ENCODE results near the gene ZNF598. TPM values are rescaled to one million over a fixed set of nuclear protein-coding genes. Genes with fewer than 3 reads are reported as not detected.

The ZNF598 gene
- polyA plus RNA-seq, 2 donors = 27.9 to 36.4 TPM

DNA sequence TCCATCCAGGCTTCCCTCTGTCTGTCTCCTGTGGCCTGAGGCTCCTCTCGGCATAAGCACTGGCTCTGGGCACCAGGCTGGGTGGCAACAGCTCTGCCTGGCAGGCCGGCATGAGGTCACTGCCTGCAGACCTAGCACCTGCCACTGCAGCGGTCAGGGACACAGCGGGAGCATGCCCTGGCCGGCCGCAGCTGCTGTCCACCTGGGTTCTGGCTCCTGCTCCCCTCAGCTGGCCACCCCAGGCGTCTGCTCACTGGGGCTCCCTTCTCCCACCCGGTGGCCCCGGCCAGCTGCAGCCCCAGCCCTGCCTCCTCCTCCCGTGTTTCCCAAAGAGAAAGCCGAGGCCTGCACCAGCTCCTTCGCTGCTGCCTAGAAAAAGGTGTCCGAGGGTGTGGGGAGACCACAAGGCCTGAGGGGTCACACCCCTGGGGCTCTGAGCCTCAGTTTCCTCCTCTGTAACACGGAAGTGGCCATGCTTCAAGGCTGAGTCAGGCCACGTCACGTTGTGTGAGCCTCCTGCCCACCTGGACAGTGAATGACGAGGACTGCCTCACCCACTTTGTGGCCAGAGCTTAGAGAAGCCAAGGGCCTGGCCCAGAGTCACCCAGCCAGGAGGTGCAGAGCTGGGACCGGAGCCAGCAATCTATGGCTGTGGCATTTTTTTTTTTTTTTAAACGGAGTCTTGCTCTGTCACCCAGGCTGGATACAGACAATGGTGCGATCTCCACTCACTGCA is 31.3 kb upstream of the ZNF598 start:
- Histone ChIP-seq H3K27ac (ENCODE audit: low read depth in 2 of 2, low read length in 1 of 2) (peak overlapping the region; percentile 82 to 86), H3K4me1 (ENCODE audit: control insufficient read depth in 2 of 2, insufficient read depth in 2 of 2, low read length in 1 of 2) (peaks cover 4 to 39% of the 10 kb centered on the region in 2 donors), H3K27me3 (ENCODE audit: control insufficient read depth in 1 of 2, insufficient read depth in 2 of 2, low read length in 2 of 2) (no peaks in the 10 kb centered on the region), H3K9me3 (ENCODE audit: control insufficient read depth in 2 of 2, insufficient read depth in 1 of 2, low read depth in 1 of 2, low read length in 1 of 2) (no peaks in the 10 kb centered on the region), H3K4me3 (ENCODE audit: low read depth in 1 of 2, low read length in 2 of 2) (no peak overlapping the region), H3K36me3 (ENCODE audit: control insufficient read depth in 2 of 2, insufficient read depth in 2 of 2, low read length in 1 of 2) (peaks cover 0 to 7% of the 10 kb centered on the region in 2 donors)
- WGBS, 2 donors = 76 to 83% methylated on average over 20 of the region's 20 CpGs

DNA sequence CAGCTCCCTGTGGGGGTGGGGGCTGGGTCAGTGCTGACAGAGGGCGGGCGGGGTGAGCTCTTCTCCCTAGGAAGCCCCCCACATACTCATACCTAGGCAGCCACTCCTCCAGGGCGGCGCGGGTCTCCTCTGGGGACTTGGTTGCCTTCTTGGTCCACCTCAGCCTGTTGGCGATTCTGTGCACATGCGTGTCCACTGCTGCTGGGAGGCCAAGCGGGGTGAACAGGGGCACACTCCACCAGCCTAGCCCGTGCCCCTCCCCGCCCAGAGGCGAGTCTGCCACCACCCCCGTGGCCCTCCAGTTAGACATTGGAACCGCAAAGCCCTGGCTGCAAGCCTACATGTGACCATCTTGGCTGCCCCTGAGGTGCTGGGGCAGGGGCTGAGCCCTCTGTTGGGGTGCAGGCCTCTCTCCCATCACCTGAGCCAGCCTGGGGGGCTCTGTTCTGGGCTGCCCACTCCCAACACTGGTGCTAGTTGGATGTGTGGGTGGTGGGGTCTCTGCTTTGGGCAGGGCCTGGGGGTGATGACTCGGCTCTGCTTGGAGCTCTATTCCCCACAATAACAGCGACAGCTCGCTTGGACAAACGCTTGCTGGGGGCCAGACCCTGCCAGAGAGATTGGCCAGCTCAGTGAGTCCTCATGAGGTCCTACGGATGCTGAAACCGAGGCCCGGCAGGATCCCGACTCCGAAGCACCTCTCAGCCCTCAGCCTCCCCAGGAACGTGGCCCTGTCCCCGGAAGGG is 30.6 kb upstream of the ZNF598 start:
- Histone ChIP-seq H3K27me3 (ENCODE audit: control insufficient read depth in 1 of 2, insufficient read depth in 2 of 2, low read length in 2 of 2) (no peaks in the 10 kb centered on the region), H3K9me3 (ENCODE audit: control insufficient read depth in 2 of 2, insufficient read depth in 1 of 2, low read depth in 1 of 2, low read length in 1 of 2) (no peaks in the 10 kb centered on the region), H3K27ac (ENCODE audit: low read depth in 2 of 2, low read length in 1 of 2) (peak overlapping the region; percentile 82 to 86), H3K36me3 (ENCODE audit: control insufficient read depth in 2 of 2, insufficient read depth in 2 of 2, low read length in 1 of 2) (peaks cover 0 to 7% of the 10 kb centered on the region in 2 donors), H3K4me3 (ENCODE audit: low read depth in 1 of 2, low read length in 2 of 2) (no peak overlapping the region), H3K4me1 (ENCODE audit: control insufficient read depth in 2 of 2, insufficient read depth in 2 of 2, low read length in 1 of 2) (peaks cover 7 to 43% of the 10 kb centered on the region in 2 donors)
- 81 to 83% methylated on average over 24 of the region's 24 CpGs for WGBS, 2 donors

DNA sequence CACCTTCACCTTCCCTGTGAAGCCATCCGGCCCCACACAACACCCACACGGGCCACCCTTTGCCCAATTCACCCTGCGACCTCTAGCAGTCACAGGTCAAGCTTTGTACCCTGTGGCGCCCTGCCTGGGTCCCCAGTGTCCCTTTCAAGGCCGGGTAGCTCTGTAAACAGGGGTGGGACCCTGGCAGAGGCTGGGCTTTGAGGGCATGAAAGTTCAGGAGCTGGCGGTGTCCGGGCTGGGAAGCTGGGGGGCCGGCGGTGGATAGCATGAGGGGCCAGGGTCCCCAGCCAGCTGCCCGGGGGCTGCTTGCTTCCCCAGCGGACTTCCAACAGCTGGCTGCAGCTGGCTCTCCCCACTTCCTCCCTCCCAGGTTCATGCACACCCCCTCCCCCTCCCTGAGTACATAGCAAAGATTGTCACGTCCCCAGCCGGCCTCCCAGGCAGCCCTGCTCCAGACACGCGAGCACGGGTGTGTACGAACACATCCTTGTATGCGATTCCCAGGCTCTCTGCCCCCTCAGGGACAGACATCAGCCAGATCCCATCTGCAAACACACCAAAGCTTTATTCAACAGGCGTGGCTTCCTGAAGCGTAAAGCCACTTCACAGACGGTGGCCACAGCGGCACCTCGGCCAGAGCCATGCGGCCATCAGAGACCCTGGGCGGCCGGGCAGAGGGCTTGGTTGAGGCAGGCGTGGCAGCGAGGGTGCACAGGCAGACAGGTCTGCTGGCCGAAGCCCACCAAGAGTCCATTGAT is 29.8 kb upstream of the ZNF598 start:
- Histone ChIP-seq H3K27me3 (ENCODE audit: control insufficient read depth in 1 of 2, insufficient read depth in 2 of 2, low read length in 2 of 2) (no peaks in the 10 kb centered on the region), H3K4me3 (ENCODE audit: low read depth in 1 of 2, low read length in 2 of 2) (no peak overlapping the region), H3K36me3 (ENCODE audit: control insufficient read depth in 2 of 2, insufficient read depth in 2 of 2, low read length in 1 of 2) (peaks cover 0 to 7% of the 10 kb centered on the region in 2 donors), H3K9me3 (ENCODE audit: control insufficient read depth in 2 of 2, insufficient read depth in 1 of 2, low read depth in 1 of 2, low read length in 1 of 2) (no peaks in the 10 kb centered on the region), H3K27ac (ENCODE audit: low read depth in 2 of 2, low read length in 1 of 2) (peak overlapping the region; percentile 82 to 86), H3K4me1 (ENCODE audit: control insufficient read depth in 2 of 2, insufficient read depth in 2 of 2, low read length in 1 of 2) (peaks cover 7 to 46% of the 10 kb centered on the region in 2 donors)
- WGBS, 2 donors = 56 to 57% methylated on average over 29 of the region's 29 CpGs

DNA sequence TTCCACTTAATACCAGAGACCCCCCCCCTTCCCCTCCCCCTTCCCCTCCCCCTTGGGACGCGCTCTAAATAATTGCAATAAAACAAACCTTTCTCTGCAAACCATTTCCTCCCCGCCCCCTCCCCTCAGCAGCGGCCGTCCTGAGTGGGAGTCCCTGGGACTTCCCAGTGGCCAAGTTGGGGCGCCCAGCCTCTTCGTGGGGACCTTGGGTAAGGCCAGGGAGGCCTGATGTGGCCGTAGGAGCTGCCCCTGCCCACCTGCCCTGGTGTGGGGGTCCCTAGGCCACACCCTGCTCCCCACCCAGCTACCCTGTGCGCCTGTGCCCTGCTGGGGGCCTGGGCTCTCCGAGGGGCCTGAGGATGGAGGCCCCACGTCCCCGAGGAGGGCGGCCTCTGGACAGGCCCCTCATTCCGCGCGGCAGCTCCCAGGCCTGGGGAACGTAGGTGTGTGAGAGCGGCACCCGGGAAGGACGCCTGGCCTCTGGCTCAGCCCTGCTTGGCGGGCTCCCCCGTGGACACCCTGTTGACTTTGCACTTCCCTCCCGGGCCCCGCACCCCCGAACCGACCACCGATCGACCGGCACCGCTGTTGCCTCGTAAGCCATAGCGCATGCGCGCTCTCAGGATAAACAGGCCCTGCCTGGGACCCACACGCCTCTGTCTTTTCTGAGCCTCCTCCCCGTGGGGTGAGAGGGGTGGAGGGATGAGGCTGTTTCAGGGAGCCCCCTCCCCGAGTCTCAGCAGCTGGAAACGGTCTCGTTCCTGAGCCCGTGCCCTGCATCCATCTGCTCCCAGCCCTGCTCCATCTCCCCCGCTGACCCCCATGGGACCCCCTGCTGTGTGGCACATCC is 29.0 kb upstream of the ZNF598 start:
- WGBS, 2 donors = 66 to 67% methylated on average over 32 to 41 of the region's 41 CpGs
- H3K4me3 ChIP-seq (ENCODE audit: low read depth in 1 of 2, low read length in 2 of 2) = no peak overlapping the region

DNA sequence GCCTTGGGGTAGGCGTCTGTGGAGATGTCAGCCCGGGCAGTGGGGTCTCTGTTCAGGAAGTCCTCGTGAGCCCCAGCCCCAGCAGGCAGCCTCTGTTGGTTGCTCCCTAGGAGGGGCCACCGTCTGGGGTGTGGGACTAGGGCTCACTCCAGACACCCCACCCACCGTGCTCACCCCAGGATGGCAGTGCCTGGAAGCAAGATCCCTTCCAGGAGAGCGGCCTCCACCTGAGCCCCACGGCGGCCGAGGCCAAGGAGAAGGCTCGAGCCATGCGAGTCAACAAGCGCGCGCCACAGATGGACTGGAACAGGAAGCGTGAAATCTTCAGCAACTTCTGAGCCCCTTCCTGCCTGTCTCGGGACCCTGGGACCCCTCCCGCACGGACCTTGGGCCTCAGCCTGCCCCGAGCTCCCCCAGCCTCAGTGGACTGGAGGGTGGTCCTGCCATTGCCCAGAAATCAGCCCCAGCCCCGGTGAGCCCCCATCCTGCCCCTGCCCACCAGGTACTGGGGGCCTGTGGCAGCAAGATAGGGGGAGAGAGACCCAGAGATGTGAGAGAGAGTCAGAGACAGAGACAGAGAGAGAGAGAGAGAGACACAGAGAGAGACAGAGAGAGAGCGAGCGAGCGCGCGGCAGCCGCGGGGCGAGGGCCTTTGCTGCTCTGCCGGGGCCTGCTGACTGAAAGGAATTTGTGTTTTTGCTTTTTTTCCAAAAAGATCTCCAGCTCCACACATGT is 28.2 kb upstream of the ZNF598 start:
- H3K4me1 ChIP-seq (ENCODE audit: control insufficient read depth in 2 of 2, insufficient read depth in 2 of 2, low read length in 1 of 2) = peaks cover 7 to 33% of the 10 kb centered on the region in 2 donors
- peak overlapping the region; percentile 5 to 27 for H3K27ac ChIP-seq (ENCODE audit: low read depth in 2 of 2, low read length in 1 of 2)
- 80 to 82% methylated on average over 29 of the region's 29 CpGs for WGBS, 2 donors
- H3K4me3 ChIP-seq (ENCODE audit: low read depth in 1 of 2, low read length in 2 of 2) = no peak overlapping the region
- no peaks in the 10 kb centered on the region for H3K27me3 ChIP-seq (ENCODE audit: control insufficient read depth in 1 of 2, insufficient read depth in 2 of 2, low read length in 2 of 2)
- peaks cover 0 to 7% of the 10 kb centered on the region in 2 donors for H3K36me3 ChIP-seq (ENCODE audit: control insufficient read depth in 2 of 2, insufficient read depth in 2 of 2, low read length in 1 of 2)
- H3K9me3 ChIP-seq (ENCODE audit: control insufficient read depth in 2 of 2, insufficient read depth in 1 of 2, low read depth in 1 of 2, low read length in 1 of 2) = no peaks in the 10 kb centered on the region

More for the DNA sequence above, 29.0 kb upstream of the ZNF598 start:
- Histone ChIP-seq H3K36me3 (ENCODE audit: control insufficient read depth in 2 of 2, insufficient read depth in 2 of 2, low read length in 1 of 2) (peaks cover 0 to 7% of the 10 kb centered on the region in 2 donors), H3K27ac (ENCODE audit: low read depth in 2 of 2, low read length in 1 of 2) (peak overlapping the region; percentile 76 to 86), H3K4me1 (ENCODE audit: control insufficient read depth in 2 of 2, insufficient read depth in 2 of 2, low read length in 1 of 2) (peaks cover 7 to 39% of the 10 kb centered on the region in 2 donors), H3K9me3 (ENCODE audit: control insufficient read depth in 2 of 2, insufficient read depth in 1 of 2, low read depth in 1 of 2, low read length in 1 of 2) (no peaks in the 10 kb centered on the region), H3K27me3 (ENCODE audit: control insufficient read depth in 1 of 2, insufficient read depth in 2 of 2, low read length in 2 of 2) (no peaks in the 10 kb centered on the region)

DNA sequence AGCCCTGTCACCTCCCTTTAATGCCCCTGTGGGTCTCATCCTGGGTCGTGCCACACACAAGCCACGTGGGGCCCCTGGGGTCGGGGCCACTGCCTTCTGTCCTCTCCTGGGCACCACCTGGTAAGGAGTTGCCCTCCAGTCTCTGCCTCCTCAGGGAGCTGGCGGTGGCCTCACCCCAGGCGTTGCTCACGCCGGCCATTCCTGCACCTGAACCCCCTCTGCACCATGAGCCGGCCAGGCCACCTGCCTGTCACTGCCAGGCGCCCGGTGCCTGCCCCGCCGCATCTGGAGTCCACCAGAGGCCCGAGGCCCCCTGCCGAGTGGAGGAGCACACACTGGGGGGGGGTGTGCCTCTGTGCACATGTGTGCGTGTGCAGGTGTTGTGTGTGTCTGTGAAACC is 27.5 kb upstream of the ZNF598 start:
- no peak overlapping the region for H3K4me3 ChIP-seq (ENCODE audit: low read depth in 1 of 2, low read length in 2 of 2)
- peaks cover 7 to 30% of the 10 kb centered on the region in 2 donors for H3K4me1 ChIP-seq (ENCODE audit: control insufficient read depth in 2 of 2, insufficient read depth in 2 of 2, low read length in 1 of 2)
- peak overlapping the region in 1 of 2 donors; percentile 78 for H3K27ac ChIP-seq (ENCODE audit: low read depth in 2 of 2, low read length in 1 of 2)
- H3K36me3 ChIP-seq (ENCODE audit: control insufficient read depth in 2 of 2, insufficient read depth in 2 of 2, low read length in 1 of 2) = peaks cover 0 to 7% of the 10 kb centered on the region in 2 donors
- H3K27me3 ChIP-seq (ENCODE audit: control insufficient read depth in 1 of 2, insufficient read depth in 2 of 2, low read length in 2 of 2) = no peaks in the 10 kb centered on the region
- 88 to 90% methylated on average over 15 of the region's 15 CpGs for WGBS, 2 donors
- H3K9me3 ChIP-seq (ENCODE audit: control insufficient read depth in 2 of 2, insufficient read depth in 1 of 2, low read depth in 1 of 2, low read length in 1 of 2) = no peaks in the 10 kb centered on the region

DNA sequence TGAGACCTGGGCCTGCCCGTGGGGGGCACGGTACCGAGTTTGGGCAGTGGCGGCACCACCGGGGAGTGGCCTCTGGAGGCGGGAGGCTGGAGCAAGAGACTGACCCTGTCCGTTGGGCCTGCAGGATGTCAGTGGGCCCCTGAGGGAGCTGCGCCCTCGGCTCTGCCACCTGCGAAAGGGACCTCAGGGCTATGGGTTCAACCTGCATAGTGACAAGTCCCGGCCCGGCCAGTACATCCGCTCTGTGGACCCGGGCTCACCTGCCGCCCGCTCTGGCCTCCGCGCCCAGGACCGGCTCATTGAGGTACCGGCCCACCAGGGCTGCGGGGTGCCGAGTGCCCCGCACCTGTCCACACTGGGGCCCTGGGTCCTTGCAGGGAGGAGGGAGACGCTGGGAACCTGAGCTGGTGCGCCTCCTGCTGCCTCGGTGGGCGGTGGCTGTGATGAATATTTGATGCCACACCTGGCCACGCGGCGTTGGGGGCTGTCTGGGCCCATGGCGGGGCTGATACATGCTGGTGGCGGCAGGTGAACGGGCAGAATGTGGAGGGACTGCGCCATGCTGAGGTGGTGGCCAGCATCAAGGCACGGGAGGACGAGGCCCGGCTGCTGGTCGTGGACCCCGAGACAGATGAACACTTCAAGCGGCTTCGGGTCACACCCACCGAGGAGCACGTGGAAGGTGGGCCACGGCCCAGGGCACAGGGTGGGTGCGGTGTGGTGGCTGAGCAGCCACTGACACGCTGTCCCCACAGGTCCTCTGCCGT is 26.8 kb upstream of the ZNF598 start:
- Histone ChIP-seq H3K27me3 (ENCODE audit: control insufficient read depth in 1 of 2, insufficient read depth in 2 of 2, low read length in 2 of 2) (no peaks in the 10 kb centered on the region), H3K4me1 (ENCODE audit: control insufficient read depth in 2 of 2, insufficient read depth in 2 of 2, low read length in 1 of 2) (peaks cover 7 to 27% of the 10 kb centered on the region in 2 donors), H3K4me3 (ENCODE audit: low read depth in 1 of 2, low read length in 2 of 2) (no peak overlapping the region), H3K9me3 (ENCODE audit: control insufficient read depth in 2 of 2, insufficient read depth in 1 of 2, low read depth in 1 of 2, low read length in 1 of 2) (no peaks in the 10 kb centered on the region), H3K27ac (ENCODE audit: low read depth in 2 of 2, low read length in 1 of 2) (peak overlapping the region; percentile 78 to 79), H3K36me3 (ENCODE audit: control insufficient read depth in 2 of 2, insufficient read depth in 2 of 2, low read length in 1 of 2) (peaks cover 0 to 7% of the 10 kb centered on the region in 2 donors)
- WGBS, 2 donors = 82 to 84% methylated on average over 47 of the region's 47 CpGs

All from esophagus (tissue), 2 donors.